Loucy (cell line): Measurements from ENCODE around the gene TRIM29.

Experiments
- H2AFZ ChIP-seq: fragments of 200-600 bp; sonication (generic); 2 replicates; pipeline ENCODE4 v1.6.0; 2016; ENCODE audit warnings: antibody characterized with exemption, mild to moderate bottlenecking, low read length, moderate library complexity
- H3F3A ChIP-seq: fragments of 200-600 bp; 2 replicates; pipeline ENCODE4 v1.6.0; 2016; ENCODE audit warnings: antibody characterized with exemption, low read depth, mild to moderate bottlenecking
- H3K27me3 ChIP-seq: fragments of 200-600 bp; sonication (generic); 2 replicates; pipeline ENCODE4 v1.6.1; 2014; ENCODE audit warnings: low read length, mild to moderate bottlenecking; ENCODE audit not compliant: insufficient read depth, poor library complexity, severe bottlenecking
- H3K36me3 ChIP-seq: fragments of 200-600 bp; sonication (generic); 2 replicates; pipeline ENCODE4 v1.6.1; 2016; ENCODE audit warnings: low read length; ENCODE audit not compliant: insufficient read depth
- H3K4me1 ChIP-seq: fragments of 200-600 bp; sonication (generic); 2 replicates; pipeline ENCODE4 v1.5.1; 2014; ENCODE audit warnings: low read length, mild to moderate bottlenecking; ENCODE audit not compliant: insufficient read depth, poor library complexity, severe bottlenecking
- H3K4me2 ChIP-seq: fragments of 200-600 bp; sonication (generic); 2 replicates; pipeline ENCODE4 v1.6.0; 2014; ENCODE audit warnings: antibody characterized with exemption, low read length, low read depth, mild to moderate bottlenecking; ENCODE audit not compliant: poor library complexity, severe bottlenecking
- H3K4me3 ChIP-seq: fragments of 200-600 bp; sonication (generic); 2 replicates; pipeline ENCODE4 v1.5.1; 2014; ENCODE audit warnings: low read length, mild to moderate bottlenecking, mixed read lengths; ENCODE audit not compliant: poor library complexity, severe bottlenecking
- H3K79me2 ChIP-seq: fragments of 200-600 bp; sonication (generic); 2 replicates; pipeline ENCODE4 v1.6.1; 2014; ENCODE audit warnings: low read length; ENCODE audit not compliant: insufficient read depth
- H3K9ac ChIP-seq: fragments of 200-600 bp; sonication (generic); 2 replicates; pipeline ENCODE4 v1.6.0; 2014; ENCODE audit warnings: mild to moderate bottlenecking, low read depth, low read length, moderate library complexity; ENCODE audit not compliant: poor library complexity, severe bottlenecking
- H3K9me2 ChIP-seq: fragments of 200-600 bp; sonication (generic); replicated peaks from 2 replicates; pipeline ENCODE4 v1.6.1; 2016; ENCODE audit warnings: low read depth, low read length, mixed read lengths
- H3K9me3 ChIP-seq: fragments of 200-600 bp; sonication (generic); 2 replicates; pipeline ENCODE4 v1.6.1; 2014; ENCODE audit warnings: mild to moderate bottlenecking, antibody characterized with exemption, low read length, low read depth; ENCODE audit not compliant: insufficient read depth
- H4K20me1 ChIP-seq: fragments of 200-600 bp; sonication (generic); 2 replicates; pipeline ENCODE4 v1.6.0; 2014; ENCODE audit warnings: antibody characterized with exemption, low read length, mild to moderate bottlenecking; ENCODE audit not compliant: insufficient read depth, poor library complexity, severe bottlenecking
- EZH2phosphoT487 ChIP-seq: fragments of 200-600 bp; IDR thresholded peaks from 2 replicates; pipeline ENCODE4 v1.6.1; 2018; ENCODE audit warnings: antibody characterized with exemption, mild to moderate bottlenecking, moderate library complexity, borderline replicate concordance
- TF ChIP-seq, protein P1 (sequence below): fragments of 200-600 bp; sonication (generic); conservative IDR thresholded peaks from 2 replicates; pipeline ENCODE4 v1.5.1; 2014; ENCODE audit warnings: mild to moderate bottlenecking, antibody characterized with exemption, low read length

The TRIM29 gene

DNA sequence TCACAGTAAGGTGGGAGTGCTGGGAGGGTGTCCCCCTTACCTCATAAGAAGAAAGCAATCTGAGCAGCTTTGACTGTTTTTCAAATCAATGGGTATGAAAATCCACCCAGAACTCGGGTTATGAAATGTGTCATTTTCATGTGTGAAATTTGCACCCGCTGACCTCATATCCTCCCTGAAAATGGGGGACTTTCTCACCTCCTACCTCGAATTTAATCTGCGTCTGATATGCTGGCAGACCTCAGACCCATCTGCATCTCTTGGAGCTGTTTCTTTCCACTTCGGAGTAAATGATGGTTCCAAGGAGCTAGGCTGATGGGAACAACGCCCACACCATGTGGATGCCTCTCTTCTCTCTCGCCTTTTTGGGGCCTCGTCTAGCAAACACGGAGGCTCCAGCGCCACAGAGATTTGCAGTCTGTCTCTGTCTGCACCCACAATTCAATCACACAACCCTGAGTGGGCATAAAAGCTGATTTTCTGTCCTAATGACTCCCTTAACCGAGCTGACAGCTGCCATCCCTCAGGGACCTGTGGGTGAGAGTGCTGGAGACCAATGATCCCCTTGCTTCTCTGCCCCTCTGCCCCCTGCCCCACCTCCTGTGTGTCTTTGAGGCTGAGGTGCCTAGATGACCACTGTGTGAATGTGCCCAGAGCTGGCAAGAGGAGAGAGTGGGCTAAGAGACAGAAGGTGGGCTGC, 71.0 kb downstream of the TRIM29 start:
- H3K9me3 ChIP-seq = no peaks in the 10 kb centered on the region
- H3K79me2 ChIP-seq = no peaks in the 10 kb centered on the region
- H3K4me3 ChIP-seq = no peak overlapping the region
- H3K9me2 ChIP-seq = no peaks in the 10 kb centered on the region
- H3K27me3 ChIP-seq = no peaks in the 10 kb centered on the region
- peak overlapping the region; percentile 55 for H3K9ac ChIP-seq
- H3K36me3 ChIP-seq = no peaks in the 10 kb centered on the region
- no peak for TF ChIP-seq EZH2phosphoT487
- TF ChIP-seq, protein P1, sequence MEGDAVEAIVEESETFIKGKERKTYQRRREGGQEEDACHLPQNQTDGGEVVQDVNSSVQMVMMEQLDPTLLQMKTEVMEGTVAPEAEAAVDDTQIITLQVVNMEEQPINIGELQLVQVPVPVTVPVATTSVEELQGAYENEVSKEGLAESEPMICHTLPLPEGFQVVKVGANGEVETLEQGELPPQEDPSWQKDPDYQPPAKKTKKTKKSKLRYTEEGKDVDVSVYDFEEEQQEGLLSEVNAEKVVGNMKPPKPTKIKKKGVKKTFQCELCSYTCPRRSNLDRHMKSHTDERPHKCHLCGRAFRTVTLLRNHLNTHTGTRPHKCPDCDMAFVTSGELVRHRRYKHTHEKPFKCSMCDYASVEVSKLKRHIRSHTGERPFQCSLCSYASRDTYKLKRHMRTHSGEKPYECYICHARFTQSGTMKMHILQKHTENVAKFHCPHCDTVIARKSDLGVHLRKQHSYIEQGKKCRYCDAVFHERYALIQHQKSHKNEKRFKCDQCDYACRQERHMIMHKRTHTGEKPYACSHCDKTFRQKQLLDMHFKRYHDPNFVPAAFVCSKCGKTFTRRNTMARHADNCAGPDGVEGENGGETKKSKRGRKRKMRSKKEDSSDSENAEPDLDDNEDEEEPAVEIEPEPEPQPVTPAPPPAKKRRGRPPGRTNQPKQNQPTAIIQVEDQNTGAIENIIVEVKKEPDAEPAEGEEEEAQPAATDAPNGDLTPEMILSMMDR = no peak
- no peaks in the 10 kb centered on the region for H3F3A ChIP-seq
- no peaks in the 10 kb centered on the region for H4K20me1 ChIP-seq
- H3K4me2 ChIP-seq = peak overlapping the region; percentile 73
- peaks cover 31% of the 10 kb centered on the region for H3K4me1 ChIP-seq
- H2AFZ ChIP-seq = no peak overlapping the region

DNA sequence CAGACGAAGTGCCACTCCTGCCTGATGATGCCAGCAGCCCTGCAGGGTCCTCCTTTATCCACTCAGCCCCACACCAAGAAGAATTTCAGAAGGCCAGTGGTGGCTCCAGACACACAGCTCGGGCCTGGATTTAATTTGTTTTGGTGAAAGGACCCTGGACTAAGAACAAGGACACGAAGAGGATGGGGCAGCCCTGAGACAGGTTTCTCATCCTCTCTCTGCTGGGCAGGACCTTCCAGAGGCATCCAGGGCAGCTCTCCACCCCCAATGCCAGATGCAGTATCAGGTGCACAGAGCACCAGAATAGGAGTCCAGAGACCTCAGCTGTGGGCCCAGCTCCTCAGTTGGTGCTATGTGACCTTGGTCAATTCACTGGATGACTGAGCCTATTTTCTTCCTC, 72.0 kb downstream of the TRIM29 start:
- Histone ChIP-seq H3K4me1 (peaks cover 24% of the 10 kb centered on the region), H3K79me2 (no peaks in the 10 kb centered on the region), H3K9me2 (no peaks in the 10 kb centered on the region), H3K4me3 (no peak overlapping the region), H3K27me3 (no peaks in the 10 kb centered on the region), H3F3A (no peaks in the 10 kb centered on the region), H3K9ac (no peak overlapping the region), H3K4me2 (no peak overlapping the region), H4K20me1 (no peaks in the 10 kb centered on the region), H3K9me3 (no peaks in the 10 kb centered on the region), H3K36me3 (no peaks in the 10 kb centered on the region), H2AFZ (no peak overlapping the region)
- TF ChIP-seq EZH2phosphoT487 = no peak
- TF ChIP-seq, protein P1 = no peak

DNA sequence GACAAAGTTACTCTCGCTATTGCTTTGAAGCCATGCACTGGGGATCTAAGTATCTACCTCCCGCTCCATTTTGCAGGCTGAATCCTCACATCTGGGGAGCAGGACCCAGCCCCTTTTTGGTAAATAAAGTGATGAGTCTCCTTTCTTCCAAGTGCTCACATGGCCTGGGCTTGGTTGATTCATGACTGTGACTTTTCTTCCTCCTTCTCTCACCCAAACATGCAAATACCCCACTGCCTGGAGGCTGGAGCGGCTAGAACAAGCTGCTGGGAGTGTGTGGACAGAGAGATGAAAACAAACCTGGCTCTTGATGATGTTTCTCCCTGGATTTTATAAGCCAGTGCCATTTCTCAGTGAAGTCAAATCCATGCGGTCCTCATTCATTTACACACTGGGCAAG, 72.7 kb downstream of the TRIM29 start:
- H3F3A ChIP-seq = no peaks in the 10 kb centered on the region
- TF ChIP-seq EZH2phosphoT487 = no peak
- TF ChIP-seq, protein P1 = no peak
- H2AFZ ChIP-seq = no peak overlapping the region
- no peaks in the 10 kb centered on the region for H3K79me2 ChIP-seq
- H4K20me1 ChIP-seq = no peaks in the 10 kb centered on the region
- no peaks in the 10 kb centered on the region for H3K27me3 ChIP-seq
- H3K9me2 ChIP-seq = no peaks in the 10 kb centered on the region
- H3K4me1 ChIP-seq = peaks cover 24% of the 10 kb centered on the region
- no peak overlapping the region for H3K9ac ChIP-seq
- no peak overlapping the region for H3K4me3 ChIP-seq
- H3K9me3 ChIP-seq = no peaks in the 10 kb centered on the region
- no peak overlapping the region for H3K4me2 ChIP-seq
- no peaks in the 10 kb centered on the region for H3K36me3 ChIP-seq
